ENCODE data around the gene NOCT. TPM values are rescaled to one million over a fixed set of nuclear protein-coding genes. Genes with fewer than 3 reads are reported as not detected.

Gene NOCT
- total and polyA plus RNA-seq, 2 of the 8 experiments (the other 6 are each of a cell fraction or from before 2014, with no cell fraction given), result 10.4 to 45.5 TPM

GRCh38 chr4:139077567-139078355, 62.2 kb downstream of the NOCT start (continued):
- no peak for TF ChIP-seq SIN3A (conservative IDR thresholded peaks at IDR 0.05 in 1 of 2, IDR thresholded peaks at IDR 0.05 in 1 of 2; ENCODE audit: low read depth in 1 of 2, low read length in 2 of 2)

Measured in H1 (cell line).